Stimulated activated CD8-positive, alpha-beta memory T cell treated with anti-CD3 and anti-CD28 coated beads, Interleukin-15, amount 100 ng/mL, for 48 hours (primary cell): ENCODE data around the gene RIPK4.

Source experiments
- DNase-seq, 2 donors: peaks; one replicate each; pipeline ENCODE4 v3.0.0-alpha.2; 2020; ENCODE audit warnings: low read depth in 2 of 2

The RIPK4 gene

GRCh38 chr21:41766883-41767605, at the start of gene RIPK4:
RIPK4 (minus strand) TSS chr21:41767052; CDS start chr21:41767041, 11 bp downstream.
- DNase-seq: peak; percentile 30 to 50

- no peak for DNase-seq
Observed at GRCh38 chr21:41815652-41816582, 49.1 kb upstream of the RIPK4 start.

- no peak for DNase-seq
Observed at GRCh38 chr21:41813226-41813625, 46.4 kb upstream of the RIPK4 start.

GRCh38 chr21:41812679-41813078, 45.8 kb upstream of the RIPK4 start:
- no peak for DNase-seq

- no peak for DNase-seq
Observed at GRCh38 chr21:41810597-41810932, 43.7 kb upstream of the RIPK4 start.

GRCh38 chr21:41809891-41810596, 43.2 kb upstream of the RIPK4 start:
- DNase-seq: no peak

GRCh38 chr21:41808846-41809245, 42.0 kb upstream of the RIPK4 start:
- DNase-seq: no peak

GRCh38 chr21:41808094-41808493, 41.2 kb upstream of the RIPK4 start:
- no peak for DNase-seq

- DNase-seq: no peak
Observed at GRCh38 chr21:41806773-41807172, 39.9 kb upstream of the RIPK4 start.

GRCh38 chr21:41805643-41806042, 38.8 kb upstream of the RIPK4 start:
- DNase-seq: no peak

GRCh38 chr21:41805038-41805437, 38.2 kb upstream of the RIPK4 start:
- no peak for DNase-seq

GRCh38 chr21:41804381-41804780, 37.5 kb upstream of the RIPK4 start:
- DNase-seq: no peak

- no peak for DNase-seq
Observed at GRCh38 chr21:41803316-41803715, 36.5 kb upstream of the RIPK4 start.

- DNase-seq: no peak
Observed at GRCh38 chr21:41802684-41803083, 35.8 kb upstream of the RIPK4 start.

GRCh38 chr21:41802198-41802584, 35.3 kb upstream of the RIPK4 start:
- no peak for DNase-seq

GRCh38 chr21:41801321-41802197, 34.7 kb upstream of the RIPK4 start:
- DNase-seq: no peak

- no peak for DNase-seq
Observed at GRCh38 chr21:41800425-41801320, 33.8 kb upstream of the RIPK4 start.

- DNase-seq: no peak
Observed at GRCh38 chr21:41799763-41800162, 32.9 kb upstream of the RIPK4 start.

GRCh38 chr21:41798326-41798725, 31.5 kb upstream of the RIPK4 start:
- no peak for DNase-seq

- no peak for DNase-seq
Observed at GRCh38 chr21:41796476-41797080, 29.7 kb upstream of the RIPK4 start.
